Measurements from ENCODE around the gene FAN1.

- TF ChIP-seq CTCF (IDR thresholded peaks at IDR 0.05) (no peak), POLR2A (IDR thresholded peaks at IDR 0.05) (no peak)
Measured at GRCh38 chr15:30974112-30974511, 70.4 kb downstream of the FAN1 start.
